CD14-positive monocyte (primary cell): Measurements from ENCODE around the gene HES4. TPM values are rescaled to one million over a fixed set of nuclear protein-coding genes. Genes with fewer than 3 reads are reported as not detected.
A peak's percentile ranks its signal among the peaks of the same experiment; 100 is the strongest.

ENCODE experiments used
- DNase-seq, 3 donors: peaks; one replicate each; pipeline ENCODE4 v3.0.0-alpha.2; 2011 to 2022
- H2AFZ ChIP-seq: 2 replicates; pipeline ENCODE4 v1.6.0; 2012; ENCODE audit warnings: mild to moderate bottlenecking, low read depth, low read length, inconsistent platforms; ENCODE audit not compliant: insufficient read depth, poor library complexity, severe bottlenecking
- H3K27ac ChIP-seq, 2 donors: 1 replicate in 1 of 2; 2 replicates in 1 of 2; pipeline ENCODE4 v1.5.1; 2012 to 2013; ENCODE audit warnings: low read length in 2 of 2, control low read depth in 1 of 2, inconsistent platforms in 1 of 2, low read depth in 1 of 2, mild to moderate bottlenecking in 1 of 2
- H3K27me3 ChIP-seq, 2 donors: one replicate each; pipeline versions ENCODE4 v1.6.0 to v1.6.1; 2011 to 2013; ENCODE audit warnings: low read length in 2 of 2; ENCODE audit not compliant: control insufficient read depth in 2 of 2, insufficient read depth in 2 of 2
- H3K36me3 ChIP-seq, 2 donors: replicated peaks in 1 of 2; 1 replicate in 1 of 2; 2 replicates in 1 of 2; pipeline versions ENCODE4 v1.5.1 to v1.6.1; 2012 to 2013; ENCODE audit warnings: low read length in 2 of 2, control low read depth in 1 of 2, inconsistent platforms in 1 of 2, mild to moderate bottlenecking in 1 of 2; ENCODE audit not compliant: insufficient read depth in 2 of 2, control insufficient read depth in 1 of 2
- H3K4me1 ChIP-seq, 2 donors: 1 replicate in 1 of 2; 2 replicates in 1 of 2; pipeline versions ENCODE4 v1.5.1 to v1.6.1; 2012 to 2013; ENCODE audit warnings: low read length in 2 of 2, control low read depth in 1 of 2, inconsistent platforms in 1 of 2, mild to moderate bottlenecking in 1 of 2, moderate library complexity in 1 of 2; ENCODE audit not compliant: insufficient read depth in 2 of 2, control insufficient read depth in 1 of 2
- H3K4me2 ChIP-seq: replicated peaks from 2 replicates; pipeline ENCODE3; 2012; ENCODE audit warnings: low read length, moderate library complexity, mild to moderate bottlenecking; ENCODE audit not compliant: poor library complexity, severe bottlenecking; ENCODE audit errors: extremely low read depth
- H3K4me3 ChIP-seq, 3 experiments: fragments of 200-600 bp in 1 of 3; sonication (generic) in 1 of 3; replicated peaks in 1 of 3; 1 replicate in 2 of 3; 2 replicates in 1 of 3; pipeline ENCODE4 v1.5.1; 2011 to 2013; ENCODE audit warnings: low read length in 3 of 3, mild to moderate bottlenecking in 3 of 3, control low read depth in 2 of 3, low read depth in 2 of 3, inconsistent platforms in 1 of 3, moderate library complexity in 1 of 3
- H3K79me2 ChIP-seq: 2 replicates; pipeline ENCODE4 v1.6.0; 2012; ENCODE audit warnings: mild to moderate bottlenecking, control low read depth, inconsistent platforms, low read length, moderate library complexity; ENCODE audit not compliant: insufficient read depth
- H3K9ac ChIP-seq: 2 replicates; pipeline ENCODE4 v1.6.0; 2017; ENCODE audit warnings: low read length, mild to moderate bottlenecking; ENCODE audit not compliant: insufficient read depth, poor library complexity, severe bottlenecking
- H3K9me3 ChIP-seq, 2 donors: replicated peaks in 1 of 2; 1 replicate in 1 of 2; 2 replicates in 1 of 2; pipeline versions ENCODE4 v1.5.1 to v1.6.1; 2012 to 2013; ENCODE audit warnings: low read length in 2 of 2, control low read depth in 1 of 2; ENCODE audit not compliant: control insufficient read depth in 1 of 2, insufficient read depth in 1 of 2
- H4K20me1 ChIP-seq: 2 replicates; pipeline ENCODE4 v1.6.0; 2012; ENCODE audit warnings: mild to moderate bottlenecking, low read length, control low read depth, moderate library complexity; ENCODE audit not compliant: insufficient read depth
- H3K27ac Mint-ChIP-seq, 7 donors: one replicate each; pipeline ENCODE4 v1.8.0; 2020; ENCODE audit warnings: mild to moderate bottlenecking in 7 of 7, mixed read lengths in 7 of 7, moderate library complexity in 6 of 7, inconsistent platforms in 2 of 7
- H3K27me3 Mint-ChIP-seq, 3 donors: one replicate each; pipeline ENCODE4 v1.8.0; 2021 to 2022; ENCODE audit warnings: low read depth in 3 of 3, mild to moderate bottlenecking in 3 of 3, mixed read lengths in 3 of 3, moderate library complexity in 3 of 3, inconsistent platforms in 1 of 3
- H3K36me3 Mint-ChIP-seq, 2 donors: one replicate each; pipeline ENCODE4 v1.8.0; 2020; ENCODE audit warnings: mixed read lengths in 2 of 2, inconsistent platforms in 1 of 2, mild to moderate bottlenecking in 1 of 2
- H3K4me1 Mint-ChIP-seq: one replicate; pipeline ENCODE4 v1.8.0; 2020; ENCODE audit warnings: mild to moderate bottlenecking, mixed read lengths
- H3K4me3 Mint-ChIP-seq, 2 donors: one replicate each; pipeline ENCODE4 v1.8.0; 2020; ENCODE audit warnings: mild to moderate bottlenecking in 2 of 2, mixed read lengths in 2 of 2, moderate library complexity in 1 of 2
- H3K9me3 Mint-ChIP-seq, 7 donors: one replicate each; pipeline ENCODE4 v1.8.0; 2020 to 2022; ENCODE audit warnings: mixed read lengths in 7 of 7, mild to moderate bottlenecking in 6 of 7, moderate library complexity in 6 of 7, inconsistent platforms in 2 of 7
- WGBS: methylation state at CpG from one replicate; pipeline ENCODE4 v1.1.5; 2013; ENCODE audit warnings: missing lambda C conversion rate; ENCODE audit not compliant: insufficient coverage; 5-methylcytosine and 5-hydroxymethylcytosine counted together
- intact Hi-C, 2 donors: fragments of 100-400 bp; cut with micrococcal nuclease; formaldehyde crosslinking; loops; one replicate each; pipeline versions ENCODE4 v1.15.0 to v1.15.1; 2023
- polyA plus RNA-seq, 3 donors: library from polyadenylated mRNA; depleted of rRNA in 1 of 3; unstranded in 2 of 3; stranded (reverse) in 1 of 3; fragments of 300-500 nt in 2 of 3; fragments of >200 nt in 1 of 3; fragmentation: Illumina TruSeq in 2 of 3; gene quantifications; 1 replicate in 2 of 3; 2 replicates in 1 of 3; pipeline ENCODE4 v1.2.3, GENCODE V29; 2012 to 2021
- TF ChIP-seq, protein P1 (sequence below): fragments of 200-600 bp; IDR thresholded peaks from one replicate; pipeline ENCODE4 v1.8.0; 2022; ENCODE audit warnings: antibody characterized with exemption, mild to moderate bottlenecking

The HES4 gene
- polyA plus RNA-seq, 3 donors, result 1.4 to 26.8 (median 2.0) TPM

DNA sequence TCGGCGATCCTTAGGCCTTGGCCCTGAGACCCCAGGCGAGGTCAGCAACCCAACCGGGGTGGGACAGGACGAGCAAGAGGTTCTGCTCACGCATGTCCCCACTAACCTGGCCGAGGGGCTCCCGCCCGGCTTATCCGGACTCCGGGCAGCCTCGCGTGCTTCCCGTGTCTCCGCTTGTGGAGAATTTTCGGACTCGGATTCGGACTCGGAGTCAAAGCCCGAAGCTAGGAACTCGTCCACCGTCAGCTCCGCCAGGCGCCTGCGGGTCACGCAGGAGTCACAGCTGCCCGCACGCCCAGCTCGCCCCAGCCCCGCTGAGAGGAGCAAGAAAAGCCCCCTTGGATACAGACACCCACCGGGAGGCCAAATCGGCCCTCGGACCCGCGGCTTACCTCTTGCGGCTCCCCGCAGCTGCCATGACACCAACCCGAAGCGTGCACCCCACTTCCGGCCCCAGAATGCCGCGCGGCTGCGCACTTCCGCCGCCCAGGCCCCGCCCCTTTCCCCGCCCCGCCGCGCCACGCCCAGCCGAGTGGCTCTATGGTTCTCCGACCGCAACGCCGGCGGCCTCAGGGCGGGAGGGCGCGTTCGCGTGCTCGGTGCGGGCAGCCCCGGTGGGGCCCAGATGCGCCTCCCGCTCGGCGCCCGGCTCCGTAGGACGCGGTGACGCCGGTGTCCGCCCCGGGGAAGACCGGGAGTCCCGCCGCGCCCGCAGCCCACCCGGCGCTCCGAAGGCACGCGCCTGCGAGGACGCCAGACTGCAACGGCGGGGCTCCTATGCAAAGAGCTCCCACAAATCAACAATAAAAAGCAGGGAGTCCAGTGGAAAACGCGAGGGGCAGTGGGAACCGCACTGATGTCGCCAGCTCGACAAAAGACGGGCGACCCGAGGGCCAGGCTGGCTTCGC lies 40.8 kb downstream of the HES4 start, which contains the start of gene NOC2L:
Gene NOC2L, minus strand, starts transcription at position 434 of the 908 bp plus-strand sequence. Its CDS starts 16 bp downstream, at position 418.
- Histone ChIP-seq H3K9me3 (no peaks in the 10 kb centered on the region), H4K20me1 (peaks cover 18% of the 10 kb centered on the region), H3K4me1 (peaks cover 22 to 62% of the 10 kb centered on the region in 2 donors), H3K4me3 (peak within 1 kb of the TSS; percentile 64 to 94 (median 93)), H3K27me3 (peaks cover 0 to 5% of the 10 kb centered on the region in 2 donors), H3K4me2 (peak within 1 kb of the TSS; percentile 90), H3K36me3 (peaks cover 28 to 32% of the 10 kb centered on the region in 2 donors), H3K27ac (peak within 1 kb of the TSS; percentile 13 to 78), H3K9ac (peak within 1 kb of the TSS; percentile 75), H2AFZ (peak within 1 kb of the TSS; percentile 94), H3K79me2 (peaks cover 23% of the 10 kb centered on the region)
- H3K27me3 Mint-ChIP-seq, result peaks cover 6 to 20% (median 10%) of the 10 kb centered on the region in 3 donors
- no peaks in the 10 kb centered on the region for H3K9me3 Mint-ChIP-seq
- TF ChIP-seq, protein P1, sequence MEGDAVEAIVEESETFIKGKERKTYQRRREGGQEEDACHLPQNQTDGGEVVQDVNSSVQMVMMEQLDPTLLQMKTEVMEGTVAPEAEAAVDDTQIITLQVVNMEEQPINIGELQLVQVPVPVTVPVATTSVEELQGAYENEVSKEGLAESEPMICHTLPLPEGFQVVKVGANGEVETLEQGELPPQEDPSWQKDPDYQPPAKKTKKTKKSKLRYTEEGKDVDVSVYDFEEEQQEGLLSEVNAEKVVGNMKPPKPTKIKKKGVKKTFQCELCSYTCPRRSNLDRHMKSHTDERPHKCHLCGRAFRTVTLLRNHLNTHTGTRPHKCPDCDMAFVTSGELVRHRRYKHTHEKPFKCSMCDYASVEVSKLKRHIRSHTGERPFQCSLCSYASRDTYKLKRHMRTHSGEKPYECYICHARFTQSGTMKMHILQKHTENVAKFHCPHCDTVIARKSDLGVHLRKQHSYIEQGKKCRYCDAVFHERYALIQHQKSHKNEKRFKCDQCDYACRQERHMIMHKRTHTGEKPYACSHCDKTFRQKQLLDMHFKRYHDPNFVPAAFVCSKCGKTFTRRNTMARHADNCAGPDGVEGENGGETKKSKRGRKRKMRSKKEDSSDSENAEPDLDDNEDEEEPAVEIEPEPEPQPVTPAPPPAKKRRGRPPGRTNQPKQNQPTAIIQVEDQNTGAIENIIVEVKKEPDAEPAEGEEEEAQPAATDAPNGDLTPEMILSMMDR, result no peak
- peak; percentile 82 to 88 (median 85) for DNase-seq
- peak within 1 kb of the TSS; percentile 63 to 87 (median 76) for H3K27ac Mint-ChIP-seq
- peaks cover 40% of the 10 kb centered on the region for H3K4me1 Mint-ChIP-seq
- intact Hi-C loops, result no loop called here
- H3K4me3 Mint-ChIP-seq, result peak within 1 kb of the TSS; percentile 89 to 95
- WGBS, result 10% methylated on average over 79 of the region's 101 CpGs
- H3K36me3 Mint-ChIP-seq, result peaks cover 37 to 45% of the 10 kb centered on the region in 2 donors

DNA sequence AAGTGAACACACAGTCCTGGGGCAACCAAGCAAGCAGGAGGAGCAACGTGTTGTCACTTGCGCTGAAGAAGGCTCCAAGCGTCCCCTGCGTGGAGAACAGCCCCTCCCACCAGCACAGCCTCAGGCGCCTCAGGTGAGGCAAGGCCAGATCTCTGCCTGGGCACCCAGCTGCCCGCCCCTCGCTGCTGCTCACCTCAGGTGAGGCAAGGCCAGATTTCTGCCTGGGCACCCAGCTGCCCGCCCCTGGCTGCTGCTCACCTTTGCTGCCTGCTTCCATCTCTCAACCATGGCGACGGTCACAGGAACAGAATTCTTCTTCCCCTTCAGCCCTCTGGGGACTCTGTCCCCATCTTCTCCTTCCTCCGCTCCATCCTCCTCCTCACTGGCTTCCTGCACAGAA lies 43.3 kb downstream of the HES4 start:
- Mint-ChIP-seq H3K4me1 (peaks cover 38% of the 10 kb centered on the region), H3K4me3 (peak overlapping the region in 1 of 2 donors; percentile 31), H3K27me3 (peaks cover 6 to 17% (median 7%) of the 10 kb centered on the region in 3 donors), H3K9me3 (no peaks in the 10 kb centered on the region), H3K27ac (no peak overlapping the region), H3K36me3 (peaks cover 45 to 55% of the 10 kb centered on the region in 2 donors)
- intact Hi-C loops, result no loop called here
- no peaks in the 10 kb centered on the region for H3K9me3 ChIP-seq
- TF ChIP-seq, protein P1, result no peak
- H3K4me2 ChIP-seq, result no peak overlapping the region
- H3K4me3 ChIP-seq, result no peak overlapping the region
- peaks cover 29% of the 10 kb centered on the region for H4K20me1 ChIP-seq
- H3K79me2 ChIP-seq, result peaks cover 23% of the 10 kb centered on the region
- peaks cover 50 to 56% of the 10 kb centered on the region in 2 donors for H3K36me3 ChIP-seq
- no peak overlapping the region for H2AFZ ChIP-seq
- 94% methylated on average over 5 of the region's 11 CpGs for WGBS
- DNase-seq, result no peak
- peaks cover 22 to 61% of the 10 kb centered on the region in 2 donors for H3K4me1 ChIP-seq
- no peak overlapping the region for H3K27ac ChIP-seq
- no peak overlapping the region for H3K9ac ChIP-seq
- peaks cover 0 to 4% of the 10 kb centered on the region in 2 donors for H3K27me3 ChIP-seq
